Measurements from ENCODE around the gene ACVR1B. TPM values are rescaled to one million over a fixed set of nuclear protein-coding genes. Genes with fewer than 3 reads are reported as not detected.

ACVR1B gene
- total RNA-seq, 1 donor from 2014 or later = 8.5 TPM

GRCh38 chr12:51985154-51985835 is 33.8 kb downstream of the ACVR1B start:
- no peak overlapping the region for H3K4me3 ChIP-seq
- no peaks in the 10 kb centered on the region for H3K9me3 ChIP-seq (replicated peaks)
- DNase-seq = no peak
- H3K27ac ChIP-seq (replicated peaks) = no peak overlapping the region
- peaks cover 85% of the 10 kb centered on the region for H3K36me3 ChIP-seq
- H3K4me1 ChIP-seq = no peaks in the 10 kb centered on the region
- H3K27me3 ChIP-seq (ENCODE audit: low read depth) = no peaks in the 10 kb centered on the region
- intact Hi-C loops (cut with micrococcal nuclease) = no loop called here
- no peak for TF ChIP-seq CTCF (IDR thresholded peaks at IDR 0.05; ENCODE audit: borderline replicate concordance)

GRCh38 chr12:51986834-51987233 is 35.3 kb downstream of the ACVR1B start:
- no peaks in the 10 kb centered on the region for H3K4me1 ChIP-seq
- no peaks in the 10 kb centered on the region for H3K9me3 ChIP-seq (replicated peaks)
- intact Hi-C loops (cut with micrococcal nuclease) = no loop called here
- H3K27ac ChIP-seq (replicated peaks) = no peak overlapping the region
- no peak for TF ChIP-seq CTCF (IDR thresholded peaks at IDR 0.05; ENCODE audit: borderline replicate concordance)
- no peak overlapping the region for H3K4me3 ChIP-seq
- H3K27me3 ChIP-seq (ENCODE audit: low read depth) = no peaks in the 10 kb centered on the region
- no peak for DNase-seq
- peaks cover 76% of the 10 kb centered on the region for H3K36me3 ChIP-seq

DNA sequence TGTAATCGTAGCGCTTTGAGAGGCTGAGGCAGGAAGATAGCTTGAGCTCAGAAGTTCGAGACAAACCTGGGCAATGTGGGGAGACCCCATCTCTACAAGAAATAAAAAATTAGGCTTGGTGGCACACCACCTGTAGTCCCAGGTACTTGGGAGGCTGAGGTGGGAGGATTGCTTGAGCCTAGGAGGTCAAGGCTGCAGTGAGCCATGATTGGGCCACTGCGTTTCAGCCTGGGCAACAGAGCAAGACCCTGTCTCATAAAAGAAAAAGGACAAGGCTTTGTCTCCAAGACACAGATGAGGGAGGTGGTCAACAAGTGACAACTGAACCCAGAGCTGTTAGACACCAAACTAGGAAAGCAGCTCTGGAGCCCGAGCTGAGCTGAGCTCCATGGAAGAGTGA is 40.7 kb downstream of the ACVR1B start:
- Histone ChIP-seq H3K4me1 (peaks cover 5% of the 10 kb centered on the region), H3K36me3 (peaks cover 58% of the 10 kb centered on the region), H3K4me3 (no peak overlapping the region), H3K27ac (replicated peaks) (no peak overlapping the region), H3K9me3 (replicated peaks) (no peaks in the 10 kb centered on the region), H3K27me3 (ENCODE audit: low read depth) (no peaks in the 10 kb centered on the region)
- DNase-seq = no peak
- no peak for TF ChIP-seq CTCF (IDR thresholded peaks at IDR 0.05; ENCODE audit: borderline replicate concordance)
- intact Hi-C loops (cut with micrococcal nuclease) = no loop called here

- Histone ChIP-seq H3K4me3 (no peak overlapping the region), H3K36me3 (peaks cover 38% of the 10 kb centered on the region), H3K9me3 (replicated peaks) (no peaks in the 10 kb centered on the region), H3K27ac (replicated peaks) (no peak overlapping the region), H3K4me1 (peaks cover 5% of the 10 kb centered on the region), H3K27me3 (ENCODE audit: low read depth) (no peaks in the 10 kb centered on the region)
- intact Hi-C loops (cut with micrococcal nuclease) = no loop called here
- no peak for TF ChIP-seq CTCF (IDR thresholded peaks at IDR 0.05; ENCODE audit: borderline replicate concordance)
- no peak for DNase-seq
Observed at GRCh38 chr12:51994539-51994820, 43.0 kb downstream of the ACVR1B start.

GRCh38 chr12:51994959-51995358 is 43.5 kb downstream of the ACVR1B start:
- DNase-seq = no peak
- H3K36me3 ChIP-seq = peaks cover 38% of the 10 kb centered on the region
- intact Hi-C loops (cut with micrococcal nuclease) = no loop called here
- no peak overlapping the region for H3K27ac ChIP-seq (replicated peaks)
- TF ChIP-seq CTCF (IDR thresholded peaks at IDR 0.05; ENCODE audit: borderline replicate concordance) = no peak
- peaks cover 5% of the 10 kb centered on the region for H3K4me1 ChIP-seq
- H3K9me3 ChIP-seq (replicated peaks) = no peaks in the 10 kb centered on the region
- H3K27me3 ChIP-seq (ENCODE audit: low read depth) = no peaks in the 10 kb centered on the region
- no peak overlapping the region for H3K4me3 ChIP-seq

All from left ventricle myocardium inferior (tissue), 1 donor.